Adipose tissue (tissue), 3 donors: ENCODE measurements around the gene PTPRE. TPM values are rescaled to one million over a fixed set of nuclear protein-coding genes. Genes with fewer than 3 reads are reported as not detected.

Source experiments
- H3K27ac ChIP-seq: one replicate; pipeline ENCODE4 v1.5.1; 2013; ENCODE audit warnings: low read depth, low read length
- WGBS, 3 donors: extraction: QIAGEN DNeasy Blood & Tissue Kit; methylation state at CpG; one replicate each; pipeline ENCODE4 v1.1.7; 2013; 5-methylcytosine and 5-hydroxymethylcytosine counted together
- polyA plus RNA-seq, 3 donors: library from polyadenylated mRNA; stranded (reverse); fragments of 200-250 nt; gene quantifications; one replicate each; pipeline ENCODE4 v1.2.3, GENCODE V29; 2013
- donor health status: healthy with polysubstance abuse.
- donor health status: Bipolar disorder and iron deficiency.
- donor health status: healthy.

The PTPRE gene
- polyA plus RNA-seq, 3 donors, result 1.4 to 16.9 (median 10.8) TPM

DNA sequence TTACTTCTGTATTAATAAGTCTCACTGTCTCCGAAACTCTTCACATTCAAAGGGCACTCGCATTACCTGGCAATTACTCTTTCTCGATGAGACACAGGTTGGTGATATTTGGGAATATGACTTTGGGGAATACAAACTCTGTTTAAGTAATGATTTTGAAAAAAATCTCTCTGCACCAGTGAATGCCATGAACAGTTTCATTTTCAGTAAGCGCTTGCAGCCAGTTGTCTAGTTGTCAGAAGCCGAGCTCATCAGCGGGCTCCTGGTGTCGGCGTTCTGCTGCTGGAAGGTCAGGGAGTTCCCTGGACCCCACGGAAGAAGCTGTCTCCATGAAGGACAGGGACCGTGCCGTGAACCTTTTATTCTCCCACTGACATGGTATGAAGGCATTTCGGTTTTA lies 57.7 kb downstream of the PTPRE start:
- no peak overlapping the region for H3K27ac ChIP-seq
- 63 to 74% (median 68%) methylated on average over 12 of the region's 12 CpGs for WGBS, 3 donors

- WGBS, 3 donors, result 69 to 97% (median 95%) methylated on average over 5 of the region's 5 CpGs
- no peak overlapping the region for H3K27ac ChIP-seq
Observed at GRCh38 chr10:127966875-127967274, 60.0 kb downstream of the PTPRE start.

DNA sequence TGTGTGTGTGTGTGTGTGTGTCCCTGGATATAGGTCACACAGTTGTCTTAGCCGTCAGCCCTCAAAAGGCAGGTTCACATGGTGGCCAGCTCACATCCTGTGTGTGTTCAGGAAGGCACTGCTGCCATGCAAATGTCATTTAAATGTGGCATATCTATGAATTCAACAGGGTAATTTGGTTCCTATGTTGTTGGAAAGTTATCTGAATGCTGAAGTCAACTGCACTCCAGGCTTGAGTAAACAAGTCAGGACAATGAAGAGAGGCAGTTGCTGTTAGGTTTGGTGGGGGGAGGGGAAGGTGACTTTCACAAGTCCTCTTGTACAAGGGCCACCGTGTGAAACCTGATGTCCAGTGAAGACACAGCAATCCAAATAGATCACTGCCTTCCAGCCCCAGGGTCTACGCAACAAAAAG lies 61.1 kb downstream of the PTPRE start:
- H3K27ac ChIP-seq, result no peak overlapping the region
- WGBS, 3 donors, result 50 to 73% (median 72%) methylated on average over 3 of the region's 3 CpGs

DNA sequence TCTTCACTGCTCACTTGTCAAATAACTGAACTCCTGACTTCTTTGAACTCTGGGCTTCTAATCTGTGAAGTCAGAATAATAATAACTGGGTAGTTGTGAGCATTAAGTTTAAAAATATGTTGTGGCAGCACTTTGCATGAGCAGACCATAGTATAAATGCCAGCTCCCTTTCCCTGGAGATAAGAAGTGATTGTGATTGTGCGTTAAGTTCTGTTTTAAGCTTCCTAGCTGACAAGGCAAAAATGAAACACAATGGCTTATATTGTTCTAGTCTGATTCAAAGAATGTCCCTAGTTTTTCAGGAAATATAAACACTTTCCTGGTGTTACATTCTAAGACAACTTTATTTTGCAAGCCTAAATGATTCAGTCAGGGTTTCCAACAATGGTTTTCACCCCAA lies 61.8 kb downstream of the PTPRE start:
- H3K27ac ChIP-seq, result no peak overlapping the region
- WGBS, 3 donors, result 12 to 76% (median 73%) methylated on average over 1 of the region's 1 CpG

DNA sequence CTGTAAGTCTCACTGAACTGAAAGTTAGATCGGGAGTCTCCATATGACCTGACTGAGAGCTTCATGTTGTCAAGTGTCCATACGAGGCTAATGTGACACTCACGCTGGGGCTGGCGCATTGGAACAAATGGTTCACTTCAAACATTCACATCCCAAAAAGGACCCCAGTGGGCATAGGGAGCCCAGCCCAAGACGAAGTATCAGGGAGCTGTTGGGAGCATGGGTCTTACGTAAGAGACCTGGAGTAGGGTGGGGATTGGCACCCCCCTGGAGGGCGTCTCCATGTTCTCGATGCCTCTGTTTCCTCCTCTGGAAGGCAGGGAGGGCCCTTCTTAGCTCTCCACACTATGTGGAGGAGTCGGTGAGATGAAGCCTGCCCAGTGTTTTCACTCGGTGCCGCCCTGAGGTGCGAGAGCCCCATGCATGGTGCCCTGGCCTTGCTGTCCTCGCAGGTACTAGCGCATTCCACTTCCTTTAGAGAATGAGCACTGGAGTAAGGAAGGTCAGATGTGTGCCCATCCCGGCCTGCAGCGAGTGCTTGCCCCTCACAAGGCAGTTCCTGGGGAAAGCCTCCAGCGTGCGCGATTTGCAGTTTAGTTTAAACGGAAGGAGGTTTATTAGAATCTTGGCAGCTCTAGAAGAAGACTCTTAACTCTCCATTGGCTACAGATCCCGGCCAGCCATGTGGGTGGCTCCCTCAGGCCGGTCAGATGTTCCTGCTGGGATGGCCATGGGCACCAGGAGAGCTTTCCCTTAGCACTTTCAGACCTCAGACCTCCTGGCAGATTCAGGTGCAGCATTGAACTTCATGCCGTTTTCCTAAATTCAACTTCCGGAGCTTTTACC lies 64.4 kb downstream of the PTPRE start:
- no peak overlapping the region for H3K27ac ChIP-seq
- 81 to 86% (median 85%) methylated on average over 24 of the region's 24 CpGs for WGBS, 3 donors

DNA sequence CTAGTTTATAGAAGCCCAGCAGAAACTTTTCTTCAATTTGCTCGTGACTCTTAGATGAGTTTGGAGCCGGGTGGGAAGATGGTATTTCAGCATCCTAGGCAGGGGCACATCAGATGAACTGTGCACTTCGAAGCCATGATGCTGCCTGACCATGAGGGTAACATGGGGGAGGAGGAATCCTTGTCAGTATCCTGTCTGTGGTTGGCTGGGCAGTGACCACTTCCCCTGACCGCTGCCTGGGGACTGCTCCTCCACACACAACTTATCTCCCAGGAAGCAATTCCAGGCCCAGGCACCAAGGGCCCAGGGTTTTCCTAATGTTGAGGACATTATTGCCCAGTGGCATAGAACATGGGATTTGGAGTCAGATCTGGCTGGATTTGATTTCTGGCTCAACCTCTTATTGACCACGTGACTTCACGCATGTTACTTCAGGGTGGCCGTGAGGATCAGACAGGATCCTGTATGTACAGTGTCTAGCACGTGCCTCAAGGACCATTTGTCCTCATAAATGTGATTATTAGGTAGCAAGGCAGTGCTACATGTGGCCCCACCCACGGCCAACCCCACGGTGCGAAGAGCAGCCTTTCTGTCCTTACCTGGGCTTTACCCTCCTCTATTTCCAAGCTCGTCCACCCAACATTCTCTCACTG lies 65.2 kb downstream of the PTPRE start:
- 75 to 89% (median 89%) methylated on average over 12 of the region's 12 CpGs for WGBS, 3 donors
- H3K27ac ChIP-seq, result no peak overlapping the region

DNA sequence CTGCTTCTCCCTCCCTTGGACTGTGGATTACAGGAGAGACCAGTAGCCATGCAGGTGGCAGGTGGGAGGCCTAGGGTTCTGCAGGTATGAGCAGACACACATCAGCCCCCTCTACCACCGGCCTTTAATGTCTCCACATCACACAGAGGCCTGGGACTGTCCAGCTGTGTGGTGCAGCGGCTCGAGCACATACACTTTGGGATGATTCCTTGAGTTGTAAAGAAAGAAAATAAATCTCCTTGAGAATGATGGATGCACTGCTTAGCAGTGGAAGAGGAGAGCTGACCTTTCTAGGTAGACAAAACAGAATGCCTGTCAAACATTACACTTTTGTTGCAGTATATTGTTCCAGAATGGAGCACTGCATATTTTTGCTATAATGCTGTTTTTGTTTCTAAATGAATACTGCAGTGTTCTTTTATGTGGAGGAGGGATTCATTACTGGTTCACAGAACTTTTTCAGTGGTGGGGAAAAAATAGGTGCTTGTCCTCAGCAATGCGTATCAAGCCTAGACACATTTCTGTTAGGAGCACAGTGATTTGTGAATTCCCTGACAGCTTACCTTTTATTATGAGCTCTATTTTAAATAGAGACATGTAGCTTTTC lies 66.0 kb downstream of the PTPRE start:
- WGBS, 3 donors, result 79 to 97% (median 91%) methylated on average over 4 of the region's 4 CpGs
- no peak overlapping the region for H3K27ac ChIP-seq

DNA sequence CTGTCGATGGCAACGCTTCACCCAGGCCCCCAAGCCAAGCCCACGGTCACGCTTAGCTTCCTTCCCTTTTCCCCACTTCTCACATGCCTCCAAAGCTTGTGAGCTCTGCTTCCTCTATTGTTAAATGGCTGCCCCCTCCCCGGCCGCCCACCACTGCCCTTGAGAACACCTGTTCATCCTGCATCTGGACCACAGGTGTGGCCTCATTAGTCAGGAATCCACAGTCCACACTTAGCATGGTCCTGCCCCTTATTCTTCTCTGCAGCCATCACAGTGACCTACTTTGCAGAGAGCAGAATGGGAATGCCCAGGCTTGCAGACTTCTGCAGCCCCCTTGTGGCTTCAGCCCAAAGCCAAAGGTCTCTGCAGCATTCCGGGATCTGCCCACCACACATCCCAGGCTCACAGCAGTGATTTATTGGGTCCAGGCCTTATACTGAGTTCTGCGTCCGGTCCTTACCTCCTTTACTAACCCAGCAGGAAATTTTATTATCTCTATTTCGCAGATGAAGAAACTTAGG lies 66.9 kb downstream of the PTPRE start:
- no peak overlapping the region for H3K27ac ChIP-seq
- WGBS, 3 donors, result 38 to 51% (median 46%) methylated on average over 10 of the region's 10 CpGs

DNA sequence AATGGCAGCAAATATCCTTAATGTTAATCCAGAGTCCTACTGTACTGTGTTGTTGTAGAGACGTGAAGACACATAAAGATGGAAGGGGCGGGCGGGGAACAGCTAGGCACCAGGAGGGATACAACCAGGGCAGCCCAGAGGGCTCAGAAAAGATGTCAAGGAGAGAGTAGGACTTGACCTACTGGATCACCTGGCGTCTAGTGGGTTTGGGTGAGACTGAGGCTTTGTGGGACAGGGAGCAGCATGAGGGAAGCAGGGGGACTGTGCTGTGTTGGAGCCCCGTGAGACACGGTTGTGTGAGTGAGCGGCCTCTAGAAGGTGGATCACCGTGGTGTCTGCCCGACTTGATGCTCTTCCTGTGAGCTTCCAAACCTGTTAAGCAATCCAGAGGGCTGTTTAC lies 68.0 kb downstream of the PTPRE start:
- WGBS, 3 donors, result 77 to 86% (median 84%) methylated on average over 9 of the region's 9 CpGs
- H3K27ac ChIP-seq, result no peak overlapping the region

GRCh38 chr10:127976286-127976685 lies 69.4 kb downstream of the PTPRE start:
- WGBS, 3 donors, result 33 to 41% (median 36%) methylated on average over 7 of the region's 7 CpGs
- H3K27ac ChIP-seq, result no peak overlapping the region

- WGBS, 3 donors, result 44 to 55% (median 50%) methylated on average over 8 of the region's 8 CpGs
Observed at GRCh38 chr10:127976701-127977356, 69.9 kb downstream of the PTPRE start.

GRCh38 chr10:127977357-127978009 lies 70.6 kb downstream of the PTPRE start:
- 17 to 41% (median 25%) methylated on average over 12 of the region's 12 CpGs for WGBS, 3 donors
- H3K27ac ChIP-seq, result no peak overlapping the region

More at GRCh38 chr10:127976701-127977356, 69.9 kb downstream of the PTPRE start:
- no peak overlapping the region for H3K27ac ChIP-seq

DNA sequence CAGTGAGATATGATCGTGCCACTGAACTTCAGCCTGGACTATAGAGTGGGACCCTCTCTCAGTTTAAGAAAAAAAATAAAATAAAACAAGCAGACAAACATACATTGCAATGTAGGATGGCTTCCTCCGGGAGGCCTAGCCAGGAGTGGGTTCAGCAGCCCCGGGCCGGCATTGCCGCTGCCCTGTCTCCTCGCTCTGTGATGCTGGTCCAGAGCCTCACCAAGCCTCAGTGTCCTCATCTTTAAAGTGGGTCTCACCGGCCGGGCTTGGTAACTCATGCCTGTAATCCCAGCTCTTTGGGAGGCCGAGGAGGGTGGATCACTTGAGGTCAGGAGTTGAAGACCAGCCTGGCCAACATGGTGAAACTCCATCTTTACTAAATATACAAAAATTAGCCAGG lies 71.6 kb downstream of the PTPRE start:
- WGBS, 3 donors, result 92 to 96% (median 93%) methylated on average over 9 of the region's 9 CpGs

DNA sequence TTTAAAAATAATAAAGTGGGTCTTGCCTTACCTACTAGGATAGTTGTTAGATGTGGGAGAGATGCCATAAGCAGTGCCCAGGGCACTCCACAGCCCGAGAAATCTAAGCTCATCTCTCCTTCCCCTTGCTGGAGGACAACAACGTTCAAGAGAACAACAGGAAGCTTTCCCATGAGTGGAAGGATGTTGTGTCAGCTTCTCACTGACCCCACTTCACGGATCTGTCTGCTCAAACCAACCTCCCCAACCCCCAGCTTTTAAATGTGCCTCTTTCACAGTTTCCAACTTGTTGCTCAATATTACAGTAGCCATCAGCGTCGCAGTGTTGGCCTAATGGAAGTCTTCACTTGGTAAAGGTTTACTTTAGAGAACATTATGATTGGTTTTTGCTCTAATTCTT lies 72.1 kb downstream of the PTPRE start:
- H3K27ac ChIP-seq, result no peak overlapping the region
- 35 to 74% (median 45%) methylated on average over 5 of the region's 5 CpGs for WGBS, 3 donors

More for the DNA sequence above, 71.6 kb downstream of the PTPRE start:
- H3K27ac ChIP-seq, result no peak overlapping the region

DNA sequence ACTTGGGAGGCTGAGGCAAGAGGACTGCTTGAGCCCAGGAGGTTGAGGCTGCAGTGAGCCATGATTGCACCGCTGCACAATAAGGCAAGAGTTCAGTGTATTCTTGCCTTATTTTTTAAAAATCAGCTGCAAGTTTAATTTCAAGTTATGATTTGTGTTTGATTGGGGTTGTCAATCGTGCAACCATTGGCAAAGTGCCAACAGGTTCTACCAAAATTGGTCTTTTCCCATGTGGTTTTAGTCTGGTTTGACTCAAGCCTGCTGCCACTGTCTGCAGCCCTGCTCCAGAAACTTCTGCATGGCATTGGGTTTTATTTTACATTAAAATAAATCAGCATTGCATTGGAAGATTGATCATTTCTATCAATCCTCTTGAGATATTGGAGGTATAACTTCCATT lies 72.7 kb downstream of the PTPRE start:
- H3K27ac ChIP-seq, result no peak overlapping the region
- WGBS, 3 donors, result 90 to 95% (median 91%) methylated on average over 2 of the region's 2 CpGs

- 66 to 97% (median 95%) methylated on average over 4 of the region's 4 CpGs for WGBS, 3 donors
- no peak overlapping the region for H3K27ac ChIP-seq
Observed at GRCh38 chr10:127980898-127981297, 74.0 kb downstream of the PTPRE start.

- 66 to 79% (median 77%) methylated on average over 10 of the region's 10 CpGs for WGBS, 3 donors
Observed at GRCh38 chr10:127982601-127983000, 75.7 kb downstream of the PTPRE start.

More at GRCh38 chr10:127982601-127983000, 75.7 kb downstream of the PTPRE start:
- H3K27ac ChIP-seq, result no peak overlapping the region
